HepG2 (cell line): ENCODE measurements around the gene COPA. TPM values are rescaled to one million over a fixed set of nuclear protein-coding genes. Genes with fewer than 3 reads are reported as not detected.

Experiments
- ADNP ChIP-seq: sonication (generic); formaldehyde crosslinking; IDR thresholded peaks from 2 replicates; pipeline ENCODE4 v1.4.0; 2020; ENCODE audit warnings: missing genetic modification reagents
- AHDC1 ChIP-seq: sonication (generic); formaldehyde crosslinking; IDR thresholded peaks from 2 replicates; pipeline ENCODE4 v1.5.1; 2020; ENCODE audit warnings: mild to moderate bottlenecking, missing genetic modification reagents, borderline replicate concordance
- ATRX ChIP-seq: sonication (generic); formaldehyde crosslinking; IDR thresholded peaks from 2 replicates; pipeline ENCODE4 v1.4.0; 2020; ENCODE audit warnings: missing genetic modification reagents, borderline replicate concordance
- BORCS8-MEF2B ChIP-seq: sonication (generic); formaldehyde crosslinking; IDR thresholded peaks from 2 replicates; pipeline ENCODE4 v1.8.0; 2022; ENCODE audit warnings: mild to moderate bottlenecking, missing genetic modification reagents
- CCAR2 ChIP-seq: fragments of 200-400 bp; formaldehyde crosslinking; optimal IDR thresholded peaks from 2 replicates; pipeline ENCODE3; 2018; ENCODE audit warnings: low read depth, mild to moderate bottlenecking, low read length, moderate library complexity
- GATA4 ChIP-seq: sonication (generic); IDR thresholded peaks from 2 replicates; pipeline ENCODE4 v1.6.1; 2016; ENCODE audit warnings: antibody characterized with exemption, low read depth, borderline replicate concordance
- HIVEP1 ChIP-seq: sonication (generic); formaldehyde crosslinking; IDR thresholded peaks from 2 replicates; pipeline ENCODE4 v1.4.0; 2020; ENCODE audit warnings: mild to moderate bottlenecking, missing genetic modification reagents
- HNF4A ChIP-seq: sonication (generic); formaldehyde crosslinking; IDR thresholded peaks from 2 replicates; pipeline ENCODE4 v1.4.0; 2020; ENCODE audit warnings: missing genetic modification reagents
- ISL2 ChIP-seq: sonication (generic); formaldehyde crosslinking; IDR thresholded peaks from 2 replicates; pipeline ENCODE4 v1.5.0; 2020; ENCODE audit warnings: missing genetic modification reagents
- RELA ChIP-seq: sonication (generic); formaldehyde crosslinking; IDR thresholded peaks from 2 replicates; pipeline ENCODE4 v1.4.0; 2020; ENCODE audit warnings: missing genetic modification reagents
- SOX6 ChIP-seq, 2 experiments: fragments of 450-650 bp in 1 of 2; sonication (generic) in 1 of 2; formaldehyde crosslinking in 1 of 2; IDR thresholded peaks; 2 replicates each; pipeline versions ENCODE4 v1.4.0 to v1.6.1; 2017 to 2020; ENCODE audit warnings: antibody characterized with exemption in 1 of 2, mild to moderate bottlenecking in 1 of 2, missing genetic modification reagents in 1 of 2
- SP4 ChIP-seq: sonication (generic); formaldehyde crosslinking; IDR thresholded peaks from 2 replicates; pipeline ENCODE4 v1.8.1; 2023; ENCODE audit warnings: mild to moderate bottlenecking, missing genetic modification reagents
- SRSF4 ChIP-seq: fragments of 200-400 bp; formaldehyde crosslinking; IDR thresholded peaks from one replicate; pipeline ENCODE4 v1.6.1; 2018; ENCODE audit warnings: mild to moderate bottlenecking, low read depth, low read length, moderate library complexity; ENCODE audit not compliant: poor library complexity, severe bottlenecking
- SUZ12 ChIP-seq: fragments of 150-350 bp; IDR thresholded peaks from 2 replicates; pipeline ENCODE4 v1.6.1; 2014; ENCODE audit warnings: low read depth, low read length
- ZFYVE20 ChIP-seq: sonication (generic); formaldehyde crosslinking; IDR thresholded peaks from 2 replicates; pipeline ENCODE4 v1.8.0; 2023; ENCODE audit warnings: low read depth, mild to moderate bottlenecking, moderate library complexity, missing genetic modification reagents, borderline replicate concordance
- ZNF136 ChIP-seq: sonication (generic); formaldehyde crosslinking; IDR thresholded peaks from 2 replicates; pipeline ENCODE4 v1.8.1; 2022; ENCODE audit warnings: low read depth, mild to moderate bottlenecking, moderate library complexity, missing genetic modification reagents
- ZNF207 ChIP-seq: fragments of 450-650 bp; IDR thresholded peaks from 2 replicates; pipeline ENCODE4 v1.6.1; 2016; ENCODE audit warnings: antibody characterized with exemption, borderline replicate concordance
- ZNF280B ChIP-seq: sonication (generic); formaldehyde crosslinking; IDR thresholded peaks from 2 replicates; pipeline ENCODE4 v1.5.0; 2020; ENCODE audit warnings: missing genetic modification reagents, mild to moderate bottlenecking, borderline replicate concordance
- ZNF678 ChIP-seq: sonication (generic); formaldehyde crosslinking; IDR thresholded peaks from 2 replicates; pipeline ENCODE4 v1.4.0; 2020; ENCODE audit warnings: mild to moderate bottlenecking, missing genetic modification reagents
- polyA plus RNA-seq, 8 experiments: library from polyadenylated mRNA; depleted of rRNA in 3 of 8; stranded (reverse) in 7 of 8; unstranded in 1 of 8; fragments of >200 nt; fragmentation: Illumina TruSeq in 4 of 8; extraction: Trizol in 4 of 8; gene quantifications; 2 replicates each; pipeline versions ENCODE4 v1.2.1 to v1.2.3, GENCODE V29; 2011 to 2016; ENCODE audit warnings: low read depth in 4 of 8, missing spikeins in 1 of 8, mixed read lengths in 1 of 8; ENCODE audit not compliant: insufficient read depth in 1 of 8
- total RNA-seq, 5 experiments: library from RNA; depleted of rRNA; stranded (reverse); fragments of >200 nt; fragmentation: Illumina TruSeq; extraction: Trizol; gene quantifications; 2 replicates each; pipeline ENCODE4 v1.2.3, GENCODE V29; 2016; ENCODE audit warnings: low read depth in 1 of 5
- TF ChIP-seq, protein P1 (sequence below): sonication (generic); formaldehyde crosslinking; IDR thresholded peaks from 2 replicates; pipeline ENCODE4 v1.5.1; 2020; ENCODE audit warnings: mild to moderate bottlenecking, moderate library complexity, missing genetic modification reagents

Gene COPA
- total and polyA plus RNA-seq, 2 of the 13 experiments (the other 11 are each of a cell fraction or from before 2014, with no cell fraction given): 160 to 197 TPM

- TF ChIP-seq, protein P1, sequence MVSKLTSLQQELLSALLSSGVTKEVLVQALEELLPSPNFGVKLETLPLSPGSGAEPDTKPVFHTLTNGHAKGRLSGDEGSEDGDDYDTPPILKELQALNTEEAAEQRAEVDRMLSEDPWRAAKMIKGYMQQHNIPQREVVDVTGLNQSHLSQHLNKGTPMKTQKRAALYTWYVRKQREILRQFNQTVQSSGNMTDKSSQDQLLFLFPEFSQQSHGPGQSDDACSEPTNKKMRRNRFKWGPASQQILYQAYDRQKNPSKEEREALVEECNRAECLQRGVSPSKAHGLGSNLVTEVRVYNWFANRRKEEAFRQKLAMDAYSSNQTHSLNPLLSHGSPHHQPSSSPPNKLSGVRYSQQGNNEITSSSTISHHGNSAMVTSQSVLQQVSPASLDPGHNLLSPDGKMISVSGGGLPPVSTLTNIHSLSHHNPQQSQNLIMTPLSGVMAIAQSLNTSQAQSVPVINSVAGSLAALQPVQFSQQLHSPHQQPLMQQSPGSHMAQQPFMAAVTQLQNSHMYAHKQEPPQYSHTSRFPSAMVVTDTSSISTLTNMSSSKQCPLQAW (CRISPR knock-in tag): peak; percentile 49; the same call in 1 of the 2 replicates
- TF ChIP-seq BORCS8-MEF2B (CRISPR knock-in tag) (peak; percentile 88), ZFYVE20 (CRISPR knock-in tag) (peak; percentile 73; the same call in 1 of the 2 replicates), HIVEP1 (CRISPR knock-in tag) (peak; percentile 57), CCAR2 (no peak), ZNF136 (no peak; the same call in none of the 2 replicates), ISL2 (CRISPR knock-in tag) (peak; percentile 66), ZNF280B (CRISPR knock-in tag) (0 out of 2 replicates have a peak, but pooled peaks have one; percentile 24), SOX6 (IDR thresholded peaks at IDR 0.05) (no peak), SOX6 (CRISPR knock-in tag; IDR thresholded peaks at IDR 0.05) (peak; percentile 50), AHDC1 (CRISPR knock-in tag) (peak; percentile 63; the same call in 1 of the 2 replicates), ATRX (CRISPR knock-in tag) (no peak), SUZ12 (no peak), HNF4A (CRISPR knock-in tag) (peak; percentile 3; the same call in 1 of the 2 replicates), SRSF4 (no peak), ZNF207 (no peak), RELA (no peak), SP4 (CRISPR knock-in tag) (peak; percentile 61), ZNF678 (CRISPR knock-in tag) (no peak), ADNP (CRISPR knock-in tag) (no peak), GATA4 (peak; percentile 9; the same call in 1 of the 2 replicates)
Measured at GRCh38 chr1:160261893-160262794, 80.9 kb downstream of the COPA start, which contains the start of gene DCAF8 (continued).
